HL-60/S4 (cell line): Measurements from ENCODE around the gene CEP78.

ENCODE experiments used
- in situ Hi-C: fragments of 300-500 bp; cut with MboI; formaldehyde crosslinking; loops from 2 replicates; pipeline ENCODE4 v1.14.3; 2022; ENCODE audit warnings: low sequenced_read_pairs

The CEP78 gene

GRCh38 chr9:78234810-78235209 lies 1.1 kb upstream of the CEP78 start:
- in situ Hi-C loops: no loop called here

- in situ Hi-C loops: no loop called here
Measured at GRCh38 chr9:78235256-78235761, 566 bp upstream of the CEP78 start.

GRCh38 chr9:78236551-78236910 lies 656 bp downstream of the CEP78 start:
- in situ Hi-C loops: no loop called here

GRCh38 chr9:78238046-78239038 lies 2.5 kb downstream of the CEP78 start:
- in situ Hi-C loops: no loop called here

GRCh38 chr9:78239506-78239905 lies 3.6 kb downstream of the CEP78 start:
- in situ Hi-C loops: no loop called here

- in situ Hi-C loops: no loop called here
Measured at GRCh38 chr9:78242041-78242440, 6.2 kb downstream of the CEP78 start.

- in situ Hi-C loops: no loop called here
Measured at GRCh38 chr9:78243130-78243529, 7.3 kb downstream of the CEP78 start.

GRCh38 chr9:78245401-78245800 lies 9.5 kb downstream of the CEP78 start:
- in situ Hi-C loops: no loop called here

- in situ Hi-C loops: no loop called here
Measured at GRCh38 chr9:78248635-78249034, 12.8 kb downstream of the CEP78 start.

- in situ Hi-C loops: no loop called here
Measured at GRCh38 chr9:78249542-78249941, 13.7 kb downstream of the CEP78 start.

GRCh38 chr9:78252616-78253015 lies 16.7 kb downstream of the CEP78 start:
- in situ Hi-C loops: no loop called here

GRCh38 chr9:78253285-78253684 lies 17.4 kb downstream of the CEP78 start:
- in situ Hi-C loops: no loop called here

- in situ Hi-C loops: no loop called here
Measured at GRCh38 chr9:78261403-78262001, 25.6 kb downstream of the CEP78 start.

- in situ Hi-C loops: no loop called here
Measured at GRCh38 chr9:78262655-78263054, 26.8 kb downstream of the CEP78 start.

- in situ Hi-C loops: no loop called here
Measured at GRCh38 chr9:78267889-78268288, 32.0 kb downstream of the CEP78 start.

- in situ Hi-C loops: no loop called here
Measured at GRCh38 chr9:78269784-78270183, 33.9 kb downstream of the CEP78 start.

- in situ Hi-C loops: no loop called here
Measured at GRCh38 chr9:78272307-78272706, 36.4 kb downstream of the CEP78 start.

- in situ Hi-C loops: no loop called here
Measured at GRCh38 chr9:78273761-78274160, 37.9 kb downstream of the CEP78 start.

- in situ Hi-C loops: no loop called here
Measured at GRCh38 chr9:78278177-78278777, 42.4 kb downstream of the CEP78 start.

- in situ Hi-C loops: no loop called here
Measured at GRCh38 chr9:78278801-78279200, 42.9 kb downstream of the CEP78 start.

- in situ Hi-C loops: no loop called here
Measured at GRCh38 chr9:78280982-78281668, 45.2 kb downstream of the CEP78 start.
